Activated T-helper 9 cell treated with anti-CD3 and anti-CD28 coated beads, Interleukin-2, amount 50 U/mL, for 16 hours (primary cell): ENCODE data around the gene PIK3R6.
"Not testable (repeated sequence)": the region's sequence is repeated elsewhere in the genome, so short reads cannot be mapped to it uniquely, and the experiment has no call there.

Experiments
- DNase-seq: peaks from one replicate; pipeline ENCODE4 v3.0.0-alpha.2; 2020; ENCODE audit warnings: low read depth

PIK3R6 gene

DNA sequence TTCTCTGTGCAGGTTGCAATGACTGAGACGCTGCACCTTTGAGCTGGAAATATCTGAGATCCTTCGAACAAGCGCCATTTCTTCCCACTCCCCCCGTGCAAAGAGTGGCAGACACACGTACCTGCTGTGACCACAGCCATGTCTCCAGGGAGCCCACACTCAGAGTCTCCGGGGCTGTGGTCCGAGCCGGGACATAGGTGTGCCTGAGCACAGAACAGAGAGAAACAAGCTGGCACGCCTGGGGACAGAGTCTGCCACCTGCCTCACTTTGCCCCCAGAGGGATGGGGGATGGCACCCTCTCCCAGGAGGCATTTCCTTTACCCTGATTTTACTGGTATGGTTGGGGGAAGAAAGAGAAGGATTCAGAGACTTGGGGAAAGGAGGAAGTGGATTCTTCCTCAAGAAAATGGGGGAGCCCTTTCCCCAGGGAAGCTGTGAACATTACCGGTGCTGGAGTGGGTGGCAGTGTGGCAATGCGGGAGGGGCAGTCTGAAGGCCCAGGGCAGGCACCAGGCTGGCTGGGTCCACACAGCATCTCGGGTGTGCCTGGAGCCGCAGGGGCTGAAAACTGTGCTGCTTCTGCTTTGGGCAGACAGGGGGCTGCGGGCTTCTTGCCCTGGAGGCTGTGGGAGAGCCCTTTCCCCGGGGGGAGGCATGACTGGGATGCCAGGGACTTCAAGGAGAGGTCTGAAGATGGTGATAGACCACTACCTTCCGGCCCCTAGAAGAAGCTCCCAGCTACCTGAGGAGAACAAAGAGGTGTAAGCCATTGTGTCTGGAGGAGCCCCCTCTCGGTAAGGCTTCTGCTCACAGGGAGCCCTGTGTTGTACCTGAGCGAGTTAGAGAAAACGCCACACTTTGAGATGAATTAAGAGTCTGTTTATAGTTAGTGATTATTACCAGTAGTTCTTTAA lies 6.6 kb upstream of the PIK3R6 start:
- no peak for DNase-seq

DNA sequence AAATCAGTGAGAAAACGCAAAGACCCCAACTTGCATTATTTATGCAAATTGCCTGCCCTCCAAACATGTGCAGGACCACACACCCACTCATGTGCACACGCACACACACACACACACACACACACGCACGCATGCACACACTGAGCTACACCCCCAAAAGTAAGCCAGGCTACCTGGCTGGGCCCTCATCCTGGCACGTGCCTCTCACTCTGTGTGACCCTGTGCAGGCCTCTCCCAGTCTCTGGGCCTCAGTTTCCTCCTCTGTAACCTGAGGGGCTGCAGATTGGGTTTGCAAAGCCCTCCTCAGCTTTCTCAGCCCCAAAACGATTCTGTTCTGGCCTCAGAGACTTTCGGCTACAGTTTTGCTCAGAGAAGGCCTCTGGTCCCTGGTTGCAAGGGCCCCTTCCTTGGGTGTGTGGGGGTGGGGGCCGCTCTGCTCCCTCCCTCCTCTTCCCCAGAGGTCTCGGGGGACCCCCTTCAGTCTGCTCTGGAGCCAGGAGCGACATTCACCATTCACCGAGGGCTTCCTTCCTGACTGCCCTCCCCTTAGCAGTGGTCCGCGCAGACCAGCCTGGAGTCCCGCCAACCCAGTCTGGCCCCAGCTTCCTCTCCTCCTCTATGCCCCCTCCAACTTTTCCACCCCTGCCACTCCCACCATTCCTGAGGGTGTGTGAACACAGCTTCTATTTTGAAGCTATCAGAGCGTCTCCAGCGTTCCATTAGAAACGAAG lies 5.4 kb upstream of the PIK3R6 start:
- no peak for DNase-seq

DNA sequence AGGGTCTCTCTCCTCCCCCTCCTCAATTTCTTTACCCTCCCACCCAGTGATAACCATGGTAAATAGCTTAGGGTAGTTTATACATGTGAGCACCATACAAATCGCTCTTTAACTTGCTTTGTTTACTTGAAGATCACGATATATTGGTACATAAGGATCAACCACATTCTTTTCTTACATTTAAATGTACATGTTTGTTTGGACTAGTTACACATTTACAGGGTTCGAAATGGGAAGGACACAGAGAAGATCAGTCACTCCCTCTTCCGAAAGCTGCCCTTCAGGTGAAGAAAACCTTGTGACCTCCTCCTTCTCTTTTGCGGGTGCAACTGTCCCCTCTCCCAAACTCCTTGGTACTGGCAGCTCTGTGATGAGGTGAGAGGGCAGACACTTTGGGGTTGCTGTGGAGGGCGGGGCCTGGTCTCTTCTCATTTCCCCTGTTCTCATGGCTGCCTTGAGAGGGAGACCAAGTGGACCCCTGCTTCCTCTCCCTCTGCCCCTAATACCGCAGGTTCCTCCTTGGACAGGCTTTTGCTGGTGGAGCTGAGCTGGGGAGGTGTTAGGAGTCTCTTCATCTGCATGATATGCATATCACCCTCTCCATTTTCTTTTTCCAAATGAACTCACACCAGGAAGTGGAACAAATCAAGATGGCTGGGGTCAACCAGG lies 4.7 kb upstream of the PIK3R6 start:
- no peak for DNase-seq

DNA sequence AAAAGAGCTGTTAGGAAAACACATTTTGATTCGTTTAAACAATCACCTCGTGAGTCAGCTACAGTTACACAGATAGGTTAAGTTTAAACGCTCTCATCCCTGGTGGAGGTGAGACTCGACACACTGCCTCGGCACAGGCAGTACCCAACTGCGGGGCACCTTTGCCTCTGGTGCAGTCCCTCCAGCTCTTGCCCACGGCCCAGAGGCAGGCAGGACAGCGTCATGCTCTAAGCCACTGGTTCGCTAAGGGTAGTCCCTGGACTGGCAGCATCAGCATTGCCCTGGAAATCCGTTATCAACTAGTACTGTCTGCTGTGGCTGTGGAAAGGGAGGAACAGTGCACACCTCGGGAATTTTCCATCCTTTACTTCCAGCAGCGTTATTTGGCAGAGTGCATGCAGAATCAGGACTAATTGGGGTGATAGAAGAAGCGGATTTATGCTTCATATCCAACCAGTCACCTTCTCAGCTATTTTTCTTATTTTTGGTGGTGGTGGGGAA lies 3.7 kb upstream of the PIK3R6 start:
- no peak for DNase-seq

DNA sequence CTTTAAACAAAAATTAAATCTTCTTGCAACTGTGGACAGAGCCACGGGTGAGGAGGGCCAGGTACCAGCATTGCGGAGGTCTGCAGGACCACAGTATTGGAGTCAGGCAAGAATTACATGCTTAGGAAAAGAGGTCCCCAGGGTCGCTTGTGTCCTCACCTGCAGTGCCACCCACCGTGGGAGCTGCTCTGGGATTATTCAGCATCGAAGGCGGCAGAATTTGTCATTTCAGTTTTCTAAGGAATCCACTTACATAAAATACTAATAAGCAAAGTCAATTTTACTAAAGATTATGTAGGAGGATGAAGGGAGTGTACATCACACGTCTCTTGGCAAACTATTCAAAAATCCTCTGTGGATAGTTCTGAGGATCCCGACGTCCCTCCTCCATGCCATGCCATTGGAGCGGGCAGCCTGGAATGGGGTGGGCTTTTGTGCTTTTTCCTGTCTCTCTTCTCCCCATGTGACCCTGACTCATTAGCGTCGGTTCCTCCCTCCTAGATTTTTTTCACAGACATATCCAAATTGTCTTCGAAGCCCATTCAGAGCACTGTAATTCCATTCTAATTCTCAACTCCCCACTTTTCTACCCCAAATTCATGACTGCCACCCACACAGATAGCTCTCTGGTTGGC lies 3.0 kb upstream of the PIK3R6 start:
- DNase-seq: no peak

DNA sequence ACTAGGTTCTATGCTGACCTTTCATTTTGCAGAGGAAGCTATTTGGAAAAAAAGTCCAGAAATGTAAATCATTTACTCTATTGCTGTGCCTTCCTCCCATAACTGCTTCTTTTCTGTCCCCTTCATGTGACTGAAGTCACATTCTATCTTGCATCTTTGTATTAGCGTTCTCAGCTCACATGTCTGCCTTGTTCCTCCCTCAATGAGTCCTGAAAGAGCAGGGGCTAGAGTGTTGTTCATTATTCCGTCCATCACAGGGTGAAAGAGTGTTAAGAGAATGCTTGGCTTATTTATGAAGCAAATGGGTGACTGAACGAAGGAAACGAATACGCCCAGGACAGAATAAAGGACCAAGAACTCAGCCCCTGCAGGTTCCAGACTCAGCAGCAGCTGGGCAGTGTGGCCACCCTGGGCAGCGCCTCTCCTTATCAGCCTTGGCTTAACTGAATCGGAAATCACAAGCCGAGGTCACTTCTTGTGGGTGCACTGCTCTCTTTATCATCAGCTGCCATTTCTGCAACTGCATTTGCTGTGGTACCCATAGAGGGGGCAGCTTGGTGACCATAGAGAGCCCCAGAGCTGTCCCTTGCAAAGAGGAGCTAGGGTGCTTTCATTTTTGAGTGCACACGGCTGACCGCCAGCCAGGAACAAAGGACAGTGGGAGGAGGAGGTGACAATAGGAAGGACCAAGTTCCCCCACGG lies 1.8 kb upstream of the PIK3R6 start:
- DNase-seq: no peak

DNA sequence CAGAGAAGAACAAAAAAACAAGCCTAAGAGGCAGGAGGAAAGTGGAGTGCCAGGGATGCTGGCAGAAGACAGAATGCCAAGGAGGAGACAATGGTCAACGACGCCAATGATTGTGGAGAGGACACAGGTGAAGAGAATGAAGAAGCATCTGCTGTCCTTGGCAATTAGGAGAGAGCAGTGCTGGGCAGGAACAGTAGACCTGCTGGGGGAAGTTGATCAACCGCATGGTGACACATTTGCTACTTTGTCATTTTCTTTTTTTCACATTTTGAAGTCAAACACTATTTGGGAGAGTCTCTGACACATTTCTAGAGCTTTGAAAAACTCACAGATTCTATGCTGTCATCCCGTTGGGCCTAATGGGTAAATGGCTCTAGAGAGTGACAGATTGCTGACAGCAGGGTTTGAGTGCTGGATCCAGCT lies 1.1 kb upstream of the PIK3R6 start:
- no peak for DNase-seq

DNA sequence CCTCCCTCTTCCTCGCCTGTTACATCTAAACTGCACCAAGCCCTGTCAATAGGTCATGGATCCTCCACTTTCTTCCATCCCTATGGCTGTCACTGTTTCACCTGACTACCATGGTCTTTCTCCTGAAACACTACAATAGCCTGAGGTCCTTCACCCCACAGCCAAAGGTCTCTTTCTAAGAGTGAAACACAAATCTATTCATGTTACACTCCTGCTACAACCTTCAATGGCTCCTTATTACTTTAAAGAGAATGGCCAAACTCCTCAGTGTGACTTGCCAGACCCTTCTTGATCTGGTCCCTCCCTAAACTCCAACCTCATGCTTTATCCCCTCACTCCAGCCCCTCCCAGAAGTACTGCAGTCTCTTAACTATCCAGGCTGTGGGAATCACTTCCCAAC lies 618 bp upstream of the PIK3R6 start:
- no peak for DNase-seq

DNA sequence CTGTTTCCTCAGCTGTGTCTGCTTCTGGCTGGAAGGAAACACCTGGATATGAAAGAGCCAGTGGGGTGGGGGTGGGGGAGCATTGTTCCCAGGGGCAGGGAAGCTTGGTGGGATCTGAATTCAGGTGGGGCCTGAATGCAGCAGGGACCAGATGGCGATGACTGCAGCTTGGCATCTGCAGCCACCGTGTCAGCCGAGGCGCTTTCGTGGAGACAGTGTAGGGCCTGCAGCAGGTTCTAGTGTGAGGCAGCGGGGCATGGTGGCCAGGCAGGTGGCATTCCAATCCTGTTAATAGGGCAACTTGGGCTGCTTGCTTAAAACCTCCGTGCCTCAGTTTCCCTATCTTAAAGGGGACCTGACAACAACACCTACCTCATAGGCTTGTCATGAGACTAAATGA lies 1.7 kb downstream of the PIK3R6 start:
- no peak for DNase-seq

DNA sequence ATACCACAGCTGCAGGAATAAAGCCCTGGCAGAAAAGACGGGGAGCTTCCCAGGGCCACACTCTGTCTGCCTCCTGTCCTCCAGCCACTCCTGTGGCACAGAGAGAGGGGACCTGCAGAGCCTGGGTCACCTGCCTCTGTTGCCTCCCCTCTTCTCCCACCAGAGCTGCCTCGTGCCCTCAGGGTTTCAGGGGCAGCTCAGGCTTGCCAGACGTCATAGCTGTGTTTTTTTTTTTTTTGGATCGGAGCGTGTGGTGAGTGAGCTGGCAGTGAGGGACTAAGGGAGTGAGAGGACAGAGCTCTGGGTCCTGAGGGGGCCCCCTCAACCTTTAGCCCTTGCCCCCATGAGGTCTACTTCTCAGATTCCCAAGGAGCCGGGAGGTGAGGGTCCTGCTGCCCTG lies 2.1 kb downstream of the PIK3R6 start:
- no peak for DNase-seq

DNA sequence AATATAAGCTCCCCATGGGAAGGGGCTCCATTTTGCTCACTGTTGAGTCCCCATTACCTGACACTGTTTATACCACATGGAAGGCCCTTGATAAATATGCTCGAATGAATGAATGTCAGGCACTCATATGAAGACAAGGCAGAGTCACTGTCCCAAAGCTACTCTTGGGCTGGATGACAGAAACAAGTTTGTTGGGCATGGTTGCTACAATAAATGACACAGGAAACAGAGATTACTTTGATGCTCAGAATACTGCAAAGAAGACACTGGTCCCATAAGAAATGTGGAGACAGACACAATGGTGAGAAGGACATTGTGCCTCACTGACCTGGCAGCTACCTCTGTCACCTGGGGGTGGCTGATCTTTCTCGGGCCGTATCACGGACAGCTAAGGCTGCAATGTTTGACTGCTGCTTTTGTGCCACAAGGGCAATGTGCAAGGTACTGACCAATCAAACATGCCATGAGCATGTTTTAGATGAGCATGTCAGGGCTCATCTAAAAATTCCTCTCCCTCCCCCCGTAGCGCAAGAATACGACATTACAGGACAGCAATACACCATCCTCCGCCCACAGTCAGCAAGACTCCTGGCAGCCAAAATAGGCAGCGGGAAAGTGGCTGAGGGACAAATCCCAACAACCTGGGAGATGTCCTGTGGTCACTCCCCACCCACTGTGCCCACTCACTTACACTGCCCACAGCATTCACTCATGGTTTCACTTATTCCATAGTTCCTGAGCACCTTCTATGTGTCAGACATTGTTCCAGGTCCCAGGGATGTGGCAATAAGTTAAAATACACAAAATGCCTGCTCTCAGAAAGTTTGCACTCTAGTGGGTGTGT lies 5.0 kb downstream of the PIK3R6 start:
- DNase-seq: no peak

DNA sequence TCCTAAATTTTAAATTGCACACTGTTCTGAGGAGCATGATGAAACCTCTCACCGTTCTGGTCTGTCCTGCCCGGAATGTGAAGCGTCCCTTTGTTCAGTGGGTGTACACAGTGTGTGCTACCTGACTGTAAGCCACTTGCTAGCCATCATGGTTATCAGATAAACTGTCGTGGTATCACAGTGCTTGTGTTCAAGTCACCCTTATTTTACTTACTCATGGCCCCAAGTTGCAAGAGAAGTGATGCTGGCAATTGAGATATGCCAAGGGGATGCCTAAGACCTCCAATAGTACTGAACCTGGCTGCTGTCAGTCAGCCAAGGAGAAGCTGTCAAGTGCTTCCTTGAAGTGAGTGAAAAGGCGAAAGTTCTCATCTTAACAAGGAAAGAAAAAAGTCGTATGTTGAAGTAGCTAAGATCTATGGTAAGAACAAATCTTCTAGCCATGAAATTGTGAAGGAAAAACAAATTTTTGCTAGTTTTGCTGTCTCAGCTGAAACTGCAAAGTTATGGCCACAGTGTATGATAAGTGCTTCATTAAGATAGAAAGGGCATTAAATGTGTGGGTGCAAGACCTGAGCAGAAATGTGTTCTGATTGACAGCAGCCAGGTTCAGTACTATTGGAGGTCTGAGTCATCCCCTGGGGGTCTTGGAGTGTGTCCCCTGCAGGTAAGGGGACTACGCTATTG lies 5.8 kb downstream of the PIK3R6 start:
- DNase-seq: no peak

DNA sequence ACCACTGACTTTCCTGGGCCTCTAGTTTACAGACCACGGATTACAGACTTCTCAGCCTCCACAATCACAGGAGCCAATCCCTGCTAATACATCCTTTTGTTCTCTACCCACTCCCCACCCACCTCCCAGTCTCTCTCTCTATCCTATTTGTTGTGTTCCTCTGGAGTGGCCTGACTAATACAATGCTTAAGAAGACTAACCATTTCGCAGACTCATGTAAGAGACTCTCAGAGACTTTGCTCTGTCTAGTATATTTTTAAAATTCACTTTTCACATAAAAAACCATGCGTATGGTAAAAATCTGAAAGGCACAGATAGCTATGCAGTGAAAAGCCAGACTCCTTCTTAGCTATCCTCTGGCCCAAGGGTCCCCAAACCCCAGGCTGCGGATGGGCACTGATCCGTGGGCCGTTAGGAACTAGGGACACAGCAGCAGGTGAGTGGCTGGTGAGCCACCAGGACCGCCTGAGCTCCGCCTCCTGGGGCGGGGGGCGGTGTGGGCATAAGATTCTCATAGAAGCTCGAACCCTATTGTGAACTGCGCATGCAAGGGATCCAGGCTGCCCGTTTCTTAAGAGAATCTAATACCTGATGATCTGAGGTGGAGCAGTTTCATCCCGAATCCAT lies 7.6 kb downstream of the PIK3R6 start:
- DNase-seq: no peak

DNA sequence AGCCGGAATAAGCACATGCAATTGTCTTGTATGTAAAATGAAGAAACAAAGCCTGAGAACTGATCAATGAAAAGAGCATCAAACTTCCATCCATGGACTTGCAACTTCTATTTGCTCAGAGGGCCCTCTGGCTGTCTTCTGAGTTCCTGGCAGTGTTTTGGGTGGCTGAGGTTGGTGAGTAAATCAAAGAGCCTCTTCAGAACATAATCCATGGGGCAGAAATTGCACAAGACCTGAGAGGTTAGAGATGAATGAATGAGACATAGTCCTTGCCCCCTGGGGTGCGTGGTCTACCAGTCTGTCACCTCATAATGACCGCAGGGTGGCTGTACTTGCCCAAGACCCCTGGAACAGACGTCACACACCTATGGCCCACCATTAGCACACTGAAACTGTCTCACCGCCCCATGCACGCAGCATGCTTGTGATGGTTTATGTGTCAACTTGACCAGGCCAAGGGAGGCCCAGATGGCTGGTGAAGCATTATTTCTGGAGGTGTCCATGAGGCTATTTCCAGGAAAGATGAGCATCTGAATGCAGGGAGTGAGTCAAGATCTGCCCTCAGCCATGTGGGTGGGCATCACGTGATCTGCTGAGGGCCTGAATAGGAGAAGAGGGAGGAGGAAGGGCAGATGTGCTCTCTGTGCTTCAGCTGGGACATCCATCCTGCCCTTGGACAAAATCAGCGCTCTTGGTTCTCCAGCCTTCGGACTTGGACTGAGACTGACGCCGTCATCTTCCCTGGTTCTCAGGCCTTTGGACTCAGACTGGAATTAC lies 8.3 kb downstream of the PIK3R6 start:
- no peak for DNase-seq

DNA sequence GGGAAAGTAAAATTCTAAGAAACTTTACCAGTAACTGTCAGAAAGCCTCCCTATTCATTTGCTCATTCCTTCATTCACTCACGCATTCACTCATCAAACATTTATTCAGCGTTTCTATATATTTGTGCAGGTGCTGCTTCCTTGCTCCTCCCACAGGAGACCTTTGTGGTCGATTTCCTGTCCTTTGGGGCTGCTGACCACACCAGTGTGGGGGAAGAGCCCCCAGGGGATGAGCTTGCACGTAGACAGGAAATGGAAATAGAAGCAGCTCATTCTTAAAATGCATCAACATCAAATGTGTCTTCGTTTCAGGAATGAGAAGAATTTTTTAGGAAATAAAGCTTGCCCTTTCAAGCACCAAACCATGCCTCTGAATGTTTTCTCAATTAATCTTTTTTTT lies 9.6 kb downstream of the PIK3R6 start:
- DNase-seq: no peak

DNA sequence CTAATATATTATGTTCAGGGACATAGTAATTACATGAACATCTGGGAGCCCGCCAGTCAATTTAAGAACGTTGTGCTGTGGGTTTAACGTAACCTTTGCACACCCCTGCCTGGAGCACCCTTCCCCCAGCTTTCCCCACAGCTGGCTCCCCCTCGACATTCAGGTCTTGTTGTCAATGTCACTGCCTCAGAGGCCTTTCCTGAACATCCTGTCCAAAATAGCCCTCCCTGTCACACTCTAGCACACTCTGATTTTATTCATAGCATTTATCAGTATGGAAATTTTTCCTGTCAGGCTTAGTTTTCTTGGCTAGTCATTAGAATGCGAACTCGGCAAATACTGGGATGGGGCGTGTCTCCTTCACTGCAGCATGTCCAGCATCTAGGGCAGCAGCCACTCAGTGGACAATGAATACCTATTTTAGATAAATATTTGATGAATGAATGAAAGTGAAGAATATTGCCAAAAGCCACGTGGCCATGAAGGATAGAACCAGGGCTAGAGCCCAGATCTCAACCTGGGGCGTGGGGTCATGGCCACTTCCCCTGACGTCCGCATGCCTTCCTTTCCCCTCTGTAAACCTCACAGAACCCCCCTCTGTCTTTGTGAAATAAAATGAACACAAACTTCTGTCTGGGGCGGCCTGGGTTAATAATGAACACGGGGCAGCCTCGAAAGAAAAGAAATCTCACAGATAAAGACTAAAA lies 10.5 kb downstream of the PIK3R6 start:
- DNase-seq: no peak

DNA sequence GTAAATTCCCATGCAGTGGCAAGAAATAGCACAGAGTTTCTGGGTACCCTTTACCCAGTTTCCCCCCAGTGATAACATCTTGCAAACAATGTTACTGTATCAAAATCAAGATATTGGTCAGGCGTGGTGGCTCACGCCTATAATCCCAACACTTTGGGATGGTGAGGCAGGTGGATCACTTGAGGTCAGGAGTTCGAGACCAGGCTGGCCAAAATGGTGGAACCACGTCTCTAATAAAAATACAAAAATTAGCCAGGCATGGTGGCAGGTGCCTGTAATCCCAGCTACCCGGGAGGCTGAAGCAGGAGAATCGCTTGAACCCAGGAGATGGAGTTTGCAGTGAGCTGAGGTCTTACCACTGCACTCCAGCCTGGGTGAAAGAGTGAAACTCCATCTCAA lies 11.3 kb downstream of the PIK3R6 start:
- DNase-seq: not testable (repeated sequence)
